ENCODE results near the gene SCUBE3.

SCUBE3 gene

GRCh38 chr6:35242486-35242885, 28.7 kb downstream of the SCUBE3 start:
- DNase-seq = no peak

- no peak for DNase-seq
Measured at GRCh38 chr6:35242906-35243305, 29.1 kb downstream of the SCUBE3 start.

- DNase-seq = no peak
Measured at GRCh38 chr6:35243386-35243958, 29.7 kb downstream of the SCUBE3 start.

DNA sequence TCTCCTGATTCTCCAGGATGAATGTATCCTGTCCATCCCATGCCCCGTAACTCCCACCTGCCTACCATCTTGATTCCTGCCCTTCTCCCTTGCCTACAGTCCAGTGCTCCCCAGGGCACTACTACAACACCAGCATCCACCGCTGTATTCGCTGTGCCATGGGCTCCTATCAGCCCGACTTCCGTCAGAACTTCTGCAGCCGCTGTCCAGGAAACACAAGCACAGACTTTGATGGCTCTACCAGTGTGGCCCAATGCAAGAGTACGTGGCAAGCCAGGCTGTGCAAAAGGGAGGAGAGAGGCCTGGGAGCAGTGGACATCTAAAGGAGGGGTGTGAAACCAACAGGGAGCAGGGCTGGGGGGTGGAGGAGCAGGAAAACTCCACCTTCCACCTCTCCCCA, 30.8 kb downstream of the SCUBE3 start:
- no peak for DNase-seq

DNA sequence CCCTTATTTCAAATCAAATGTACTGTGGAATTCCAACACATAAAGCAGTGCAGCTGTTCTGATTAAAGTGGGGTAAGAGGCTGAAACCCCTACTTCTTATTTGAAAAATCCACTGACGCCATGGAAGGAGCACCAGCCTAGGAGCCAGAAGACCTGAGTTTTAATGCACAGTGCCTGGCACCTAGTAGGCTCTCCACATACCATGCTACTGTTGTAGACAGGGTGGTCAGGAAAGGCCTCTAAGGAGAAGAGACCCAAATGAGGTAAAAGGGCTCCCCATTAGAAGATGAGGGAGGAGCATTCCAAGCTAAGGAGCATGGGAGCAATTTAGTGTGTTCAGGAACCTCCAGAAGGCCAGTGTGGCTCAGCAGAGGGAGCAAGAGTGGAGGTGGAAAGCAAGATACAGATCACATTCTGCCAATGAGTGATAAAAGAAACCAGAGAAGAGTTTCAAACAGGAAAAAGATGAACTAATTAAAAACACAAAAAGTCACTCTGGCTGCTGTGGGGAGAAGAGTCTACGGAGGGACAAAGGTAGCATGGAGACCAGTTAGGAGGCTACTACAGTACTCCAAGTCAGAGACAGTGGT, 34.0 kb downstream of the SCUBE3 start:
- DNase-seq = no peak

- no peak for DNase-seq
Measured at GRCh38 chr6:35248300-35248699, 34.5 kb downstream of the SCUBE3 start.

DNA sequence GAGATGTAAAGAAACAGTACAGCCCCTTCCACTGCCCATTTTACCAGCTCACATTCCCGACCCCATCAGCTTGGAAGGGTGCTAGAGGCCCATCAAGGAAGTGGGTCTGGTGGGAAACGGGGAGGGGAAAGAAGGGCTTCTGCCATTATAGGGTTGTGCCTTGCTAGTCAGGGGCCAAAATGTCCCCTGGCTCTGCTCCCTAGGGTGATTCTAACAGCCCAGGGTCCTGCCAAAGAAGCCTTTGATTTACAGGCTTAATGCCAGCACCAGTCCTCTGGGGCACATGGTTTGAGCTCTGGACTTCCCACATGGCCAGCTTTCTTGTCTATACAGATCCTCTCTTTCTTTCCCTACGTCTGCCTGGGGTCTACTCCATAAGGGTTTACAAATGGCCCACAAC, 35.2 kb downstream of the SCUBE3 start:
- DNase-seq = no peak

DNA sequence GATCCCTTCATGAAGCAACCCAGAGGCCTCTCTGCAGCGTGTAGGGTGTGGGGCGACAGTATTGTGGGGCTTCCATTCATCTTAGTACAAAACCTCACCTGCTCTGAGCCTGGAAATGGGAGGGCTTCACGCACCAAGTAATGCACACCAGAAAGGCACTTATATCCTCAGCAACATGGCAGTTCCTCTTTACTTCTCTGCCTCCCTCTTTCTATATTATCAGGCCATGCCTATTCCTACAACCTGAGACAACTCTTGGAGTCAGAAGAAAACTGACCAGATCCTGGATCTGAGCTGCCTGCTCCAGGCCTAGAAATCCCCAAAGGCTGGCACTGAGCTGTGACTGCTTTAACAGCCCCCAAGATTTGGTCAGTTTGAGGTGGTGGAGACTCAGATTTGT, 38.2 kb downstream of the SCUBE3 start:
- DNase-seq = no peak

GRCh38 chr6:35253249-35253648, 39.5 kb downstream of the SCUBE3 start:
- no peak for DNase-seq

GRCh38 chr6:35258336-35258735, 44.6 kb downstream of the SCUBE3 start:
- DNase-seq = no peak

DNA sequence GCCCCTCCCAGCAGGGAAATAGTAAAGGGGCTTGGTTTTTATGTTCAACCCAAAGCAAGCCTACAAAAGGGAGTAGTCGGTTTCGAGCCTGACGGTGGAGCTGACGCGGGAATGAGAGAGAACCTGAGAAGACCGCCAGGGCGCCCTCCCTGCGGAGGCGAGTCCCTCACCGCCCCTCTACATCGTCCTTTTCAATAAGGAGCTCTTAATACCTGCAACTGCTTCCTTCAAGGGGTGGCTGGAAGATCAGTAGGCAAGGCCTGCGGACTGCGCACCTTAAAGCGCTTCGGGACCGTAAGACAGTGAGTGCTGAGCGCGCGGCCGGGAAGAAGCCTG, 45.1 kb downstream of the SCUBE3 start:
- peak; percentile 57 for DNase-seq

DNA sequence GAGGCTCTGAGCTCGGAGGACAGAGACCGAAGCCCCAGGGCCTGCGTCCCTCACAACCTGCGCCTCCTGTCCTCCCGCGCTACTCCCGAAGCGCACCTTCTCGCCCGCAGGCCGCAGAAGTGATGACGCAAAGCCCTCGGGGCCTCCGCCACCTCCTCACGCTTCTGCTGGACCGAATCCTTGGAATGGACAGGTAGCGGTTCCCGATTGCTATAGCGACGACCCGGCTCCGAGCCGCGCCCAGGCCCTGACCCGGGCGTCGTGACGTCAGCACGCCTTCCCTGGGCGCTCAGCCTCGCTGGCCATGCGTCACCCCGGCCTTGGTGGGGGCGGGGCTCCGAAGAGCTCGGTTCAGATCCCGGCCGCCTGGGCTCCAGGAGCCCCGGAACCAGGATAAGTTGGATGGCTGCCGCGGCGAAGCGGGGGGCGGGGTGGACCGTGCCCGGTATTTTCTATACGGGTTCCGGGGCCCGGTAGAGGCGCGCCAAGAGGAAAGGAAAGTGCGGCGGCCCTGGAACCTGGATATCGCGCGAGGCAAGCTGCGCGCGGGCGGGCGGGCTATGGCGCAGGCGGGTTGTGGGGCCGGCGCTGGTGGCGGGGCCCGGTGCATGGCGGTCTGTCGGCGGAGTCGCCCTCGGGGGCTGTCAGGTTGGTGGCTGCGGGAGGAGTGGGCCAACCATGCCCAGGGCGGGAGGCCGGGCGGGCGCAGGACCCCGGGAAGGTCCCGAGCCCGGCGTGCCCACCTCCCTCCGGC, 45.6 kb downstream of the SCUBE3 start, which contains the start of gene ZNF76:
TSS of gene ZNF76 (plus strand) at position 542 of the 754 bp plus-strand sequence. CDS start 21,417 bp downstream, outside the sequence.
- DNase-seq = peak; percentile 98

GRCh38 chr6:35259948-35260590, 46.3 kb downstream of the SCUBE3 start:
- peak; percentile 65 for DNase-seq

GRCh38 chr6:35260591-35261570, 47.1 kb downstream of the SCUBE3 start:
- no peak for DNase-seq

DNA sequence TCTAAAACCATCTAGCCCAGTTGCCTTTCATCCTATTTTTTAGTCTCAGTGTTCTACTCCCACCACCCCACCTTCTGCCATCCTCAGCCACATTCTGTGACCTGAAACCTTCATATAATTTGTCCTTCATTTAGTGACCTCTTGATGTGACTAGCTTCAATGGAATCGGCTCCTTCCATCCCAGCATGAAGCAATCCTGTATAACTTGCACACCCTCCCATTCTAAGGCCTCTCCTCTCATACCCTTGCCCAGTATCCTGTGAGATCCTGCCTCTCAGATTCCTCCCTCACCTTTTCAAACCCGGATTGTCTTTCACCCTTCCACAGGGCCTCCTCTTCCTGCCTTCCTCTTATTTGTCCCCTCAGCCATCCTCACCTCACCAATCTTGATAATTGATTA, 48.8 kb downstream of the SCUBE3 start:
- no peak for DNase-seq

DNA sequence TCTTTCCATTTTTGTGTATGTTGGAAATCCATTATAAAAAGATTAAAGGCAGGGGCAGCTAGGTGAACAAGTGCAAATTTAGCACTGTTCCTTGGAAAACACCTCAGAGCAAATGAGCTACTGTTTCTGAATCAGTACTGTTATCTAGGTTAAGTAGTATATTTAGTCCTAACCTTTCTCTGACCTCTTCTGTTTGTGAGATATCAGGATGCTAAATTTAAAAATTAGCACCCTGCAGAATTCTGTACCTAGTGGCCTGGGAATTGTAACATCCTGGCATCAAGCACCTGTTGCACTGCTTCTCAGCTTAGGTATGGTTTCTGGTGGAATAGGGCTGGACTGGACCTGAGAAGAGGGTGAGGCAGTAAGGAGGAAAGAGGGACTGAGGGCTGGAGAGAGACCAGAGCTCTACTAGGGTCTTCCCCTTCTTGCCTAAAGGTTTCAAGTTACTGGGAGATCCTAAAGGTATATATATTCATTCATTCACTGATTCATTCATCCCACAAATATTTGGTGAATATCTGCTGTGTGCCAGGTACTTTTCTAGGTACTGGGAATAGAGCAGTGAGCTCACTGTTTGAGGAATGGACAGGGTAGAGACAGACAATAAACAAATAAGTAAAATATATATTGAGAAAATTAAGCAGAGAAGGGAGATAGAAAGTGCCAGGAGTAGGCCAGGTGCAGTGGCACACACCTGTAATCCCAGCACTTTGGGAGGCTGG, 51.0 kb downstream of the SCUBE3 start:
- DNase-seq = no peak

GRCh38 chr6:35265523-35265922, 51.8 kb downstream of the SCUBE3 start:
- no peak for DNase-seq

DNA sequence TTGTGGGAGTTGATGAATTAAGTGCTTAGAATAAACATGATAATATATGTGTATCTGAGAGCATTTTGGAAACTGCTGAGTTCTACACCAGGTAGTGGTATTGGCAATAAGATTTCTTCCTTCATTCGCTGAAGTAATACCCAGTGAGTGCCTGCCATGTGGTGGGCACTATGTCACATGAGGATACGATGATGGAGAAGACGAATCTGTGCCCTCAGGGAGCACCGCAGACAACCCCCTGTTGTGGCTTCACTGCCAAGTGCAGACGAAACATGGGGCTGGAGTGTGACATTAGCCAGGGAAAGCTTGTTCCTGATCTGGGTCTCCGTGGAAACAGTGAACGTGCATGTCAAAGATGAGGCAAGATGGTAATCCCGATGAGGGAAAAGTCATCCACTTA, 53.7 kb downstream of the SCUBE3 start:
- no peak for DNase-seq

- DNase-seq = no peak
Measured at GRCh38 chr6:35267897-35268296, 54.1 kb downstream of the SCUBE3 start.

GRCh38 chr6:35272005-35272404, 58.2 kb downstream of the SCUBE3 start:
- DNase-seq = no peak

- DNase-seq = no peak
Measured at GRCh38 chr6:35273822-35274559, 60.2 kb downstream of the SCUBE3 start.
